GM21360 (cell line): ENCODE measurements around the gene PDE7B.

ENCODE experiments used
- ATAC-seq: cut with Tn5 transposase; IDR thresholded peaks from one replicate; pipeline ENCODE4 v1.9.1; 2021; ENCODE audit warnings: mild to moderate bottlenecking, moderate library complexity; ENCODE audit not compliant: unreplicated experiment

PDE7B gene

DNA sequence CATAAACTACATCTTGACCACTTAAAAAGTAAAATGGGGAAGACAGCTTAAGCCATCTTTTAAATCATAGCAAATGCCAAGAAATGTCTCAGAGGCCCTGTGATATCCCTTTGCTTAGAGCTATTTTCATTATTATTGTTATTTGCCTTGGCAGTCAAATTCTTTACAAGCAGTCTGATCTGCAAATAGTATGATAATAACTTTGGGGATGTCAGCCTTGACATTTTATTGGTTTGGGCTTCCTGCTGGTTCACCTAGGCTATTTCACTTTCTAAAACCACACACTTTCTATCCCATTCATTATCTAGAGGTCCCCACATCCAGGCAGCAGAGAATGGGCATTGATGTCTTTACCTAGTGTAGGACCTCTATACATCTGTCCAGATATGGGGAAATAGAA is 125.1 kb downstream of the PDE7B start:
- ATAC-seq, result no peak

DNA sequence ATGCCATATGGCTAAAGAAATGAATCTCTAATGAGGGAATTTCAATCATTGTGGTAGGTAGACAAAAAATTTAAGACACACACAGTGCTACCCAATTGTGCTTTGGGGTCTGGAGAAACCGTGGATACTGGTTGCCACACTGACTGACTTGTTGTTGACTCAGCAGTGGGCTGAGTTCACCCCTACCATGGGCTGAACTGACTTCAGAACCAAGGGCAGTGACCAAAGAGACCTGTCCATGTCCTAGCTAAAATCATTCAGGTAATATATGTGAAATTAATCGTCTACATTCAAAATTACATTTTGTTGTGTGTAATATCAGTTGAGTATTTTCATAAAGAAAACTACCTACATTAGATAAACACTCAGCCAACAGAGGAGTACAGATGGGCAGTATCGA is 131.6 kb downstream of the PDE7B start:
- no peak for ATAC-seq

DNA sequence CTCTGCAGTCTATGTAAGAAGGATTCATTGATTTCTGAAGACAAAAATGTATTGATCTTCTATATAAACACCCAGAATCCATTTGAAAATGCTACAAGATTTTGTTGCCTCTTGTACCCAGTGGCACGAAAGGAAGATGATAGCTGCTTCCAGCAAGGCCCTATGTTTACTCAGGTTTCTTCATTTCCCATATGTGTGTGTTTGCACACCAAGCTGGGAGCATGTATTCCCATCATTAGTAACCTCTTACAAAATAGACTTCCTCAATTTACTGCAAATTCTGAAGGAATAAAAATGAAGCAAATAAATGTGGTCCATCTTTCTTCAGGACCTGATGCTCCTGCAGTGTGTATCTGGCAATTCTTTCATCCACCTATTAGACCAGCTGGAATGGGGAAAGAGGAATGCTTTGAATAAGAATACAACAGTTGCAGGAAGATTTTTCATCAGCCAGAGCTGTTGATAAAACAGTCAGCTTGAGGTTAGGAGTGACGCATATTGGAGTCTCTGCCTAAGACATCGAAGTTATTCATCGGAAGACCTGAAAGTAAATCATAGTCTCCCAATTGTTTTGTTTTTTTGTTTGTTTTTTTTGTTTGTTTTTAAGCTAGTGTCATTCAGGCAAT is 132.3 kb downstream of the PDE7B start:
- no peak for ATAC-seq

DNA sequence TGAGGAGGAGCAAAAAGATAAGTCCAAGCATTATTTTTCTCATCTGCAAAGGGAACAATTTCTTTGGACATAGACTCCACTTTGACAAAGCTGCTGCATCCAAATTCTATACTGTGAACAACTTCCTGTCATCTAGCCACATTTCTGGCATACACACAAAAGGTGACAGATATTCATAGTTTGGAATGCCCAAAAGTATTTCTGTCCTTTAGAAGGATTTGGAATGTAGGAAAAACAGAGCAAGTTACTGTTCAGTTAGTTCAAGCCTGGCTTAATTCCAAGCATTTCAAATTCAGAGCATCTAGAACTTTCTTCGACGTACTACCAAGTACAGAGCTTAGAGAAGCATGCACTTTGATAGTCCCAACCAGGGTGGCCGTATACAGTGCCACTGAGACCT is 134.0 kb downstream of the PDE7B start:
- no peak for ATAC-seq

DNA sequence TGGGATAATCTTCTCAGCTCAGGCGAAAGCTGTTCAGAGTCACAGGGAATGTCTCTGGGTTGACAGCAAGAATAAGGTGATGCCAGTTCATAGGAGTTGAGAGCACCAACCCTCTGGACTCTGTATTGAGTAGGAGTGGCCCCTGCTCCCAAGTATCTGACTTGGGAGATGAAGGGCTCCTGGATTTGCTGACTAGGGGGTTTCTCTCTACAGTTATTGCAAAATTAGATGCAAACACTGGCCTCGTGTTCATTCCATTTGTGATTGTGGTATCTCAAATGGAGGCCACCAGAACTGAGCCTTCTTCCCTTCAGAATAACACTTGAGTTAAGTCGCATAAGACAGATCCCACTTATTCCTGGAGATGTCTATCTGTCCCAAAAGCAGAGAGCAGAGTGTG is 135.7 kb downstream of the PDE7B start:
- no peak for ATAC-seq

DNA sequence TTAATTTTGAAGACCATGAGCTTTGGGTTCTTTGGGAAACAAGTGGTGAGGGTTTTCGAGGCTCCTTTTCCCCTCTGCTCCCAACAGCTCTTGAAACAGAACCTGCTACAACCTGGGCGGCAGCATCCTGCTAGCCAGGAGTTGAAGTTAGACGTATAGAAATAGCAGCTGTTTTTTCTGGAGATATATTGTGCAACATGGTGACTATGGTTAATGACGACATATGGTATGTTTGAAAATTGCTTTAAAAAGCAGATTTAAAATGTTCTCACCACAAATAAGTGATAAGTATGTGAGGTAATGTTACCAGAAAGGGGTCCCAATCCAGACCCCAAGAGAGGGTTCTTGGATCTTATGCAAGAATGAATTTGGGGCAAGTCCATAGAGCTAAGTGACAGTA is 138.9 kb downstream of the PDE7B start:
- ATAC-seq, result no peak

DNA sequence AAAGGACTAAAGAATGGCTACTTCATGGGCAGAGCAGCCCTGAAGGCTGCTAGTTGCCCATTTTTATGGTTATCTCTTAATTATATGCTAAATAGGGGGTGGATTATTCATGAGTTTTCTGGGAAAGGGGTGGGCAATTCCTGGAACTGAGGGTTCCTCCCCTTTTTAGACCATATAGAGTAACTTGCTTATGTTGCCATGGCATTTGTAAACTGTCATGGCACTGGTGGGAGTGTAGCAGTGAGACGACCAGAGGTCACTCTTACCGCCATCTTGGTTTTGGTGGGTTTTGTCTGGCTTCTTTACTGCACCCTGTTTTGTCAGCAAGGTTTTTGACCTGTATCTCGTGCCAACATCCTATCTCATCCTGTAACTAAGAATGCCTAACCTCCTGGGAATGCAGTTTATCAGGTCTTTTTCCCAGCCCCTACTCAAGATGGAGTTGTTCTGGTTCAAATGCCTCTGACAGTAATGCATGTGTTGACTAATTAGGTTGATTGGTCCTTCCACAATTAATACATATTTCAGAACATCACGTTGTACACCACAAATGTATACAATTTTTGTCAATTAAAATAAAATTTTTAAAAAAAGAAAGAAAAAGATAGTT is 139.5 kb downstream of the PDE7B start:
- no peak for ATAC-seq

DNA sequence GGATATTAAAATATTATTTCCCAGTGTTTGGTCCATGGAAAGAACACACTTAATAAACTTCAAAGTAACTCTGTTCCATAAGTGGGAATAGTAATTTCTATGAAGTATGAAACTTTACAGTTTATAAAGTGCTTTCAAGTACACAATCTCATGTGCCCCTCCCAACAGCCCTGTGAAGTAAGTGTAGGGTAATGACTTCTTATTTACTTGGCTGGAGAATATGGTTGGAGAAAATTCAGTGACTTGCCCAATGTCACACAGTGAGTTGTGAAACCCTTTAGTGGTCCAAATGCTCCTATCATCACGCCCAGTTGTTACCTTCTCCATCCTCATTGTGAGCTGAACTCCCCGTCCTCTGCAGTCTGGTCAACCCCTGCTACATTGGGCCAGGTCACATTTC is 141.2 kb downstream of the PDE7B start:
- no peak for ATAC-seq

DNA sequence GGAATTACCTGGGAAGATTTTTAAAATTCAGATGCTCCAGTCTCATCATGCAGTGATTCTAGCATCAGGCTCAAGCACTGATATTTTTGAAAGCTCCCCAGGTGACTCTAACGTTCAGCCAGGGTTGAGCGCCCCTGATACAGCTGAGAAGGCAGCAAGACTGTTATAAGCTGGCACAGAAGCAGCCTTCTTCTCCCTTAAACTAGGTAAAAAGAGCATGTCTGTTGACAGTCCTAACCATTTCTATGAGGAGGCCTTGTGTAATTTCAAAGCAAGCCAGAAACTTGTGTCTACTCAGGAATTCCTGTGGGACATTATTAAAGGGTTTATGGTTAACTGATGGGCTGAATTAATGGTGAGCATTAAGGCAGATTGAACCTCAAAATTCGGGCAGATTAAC is 141.9 kb downstream of the PDE7B start:
- no peak for ATAC-seq

DNA sequence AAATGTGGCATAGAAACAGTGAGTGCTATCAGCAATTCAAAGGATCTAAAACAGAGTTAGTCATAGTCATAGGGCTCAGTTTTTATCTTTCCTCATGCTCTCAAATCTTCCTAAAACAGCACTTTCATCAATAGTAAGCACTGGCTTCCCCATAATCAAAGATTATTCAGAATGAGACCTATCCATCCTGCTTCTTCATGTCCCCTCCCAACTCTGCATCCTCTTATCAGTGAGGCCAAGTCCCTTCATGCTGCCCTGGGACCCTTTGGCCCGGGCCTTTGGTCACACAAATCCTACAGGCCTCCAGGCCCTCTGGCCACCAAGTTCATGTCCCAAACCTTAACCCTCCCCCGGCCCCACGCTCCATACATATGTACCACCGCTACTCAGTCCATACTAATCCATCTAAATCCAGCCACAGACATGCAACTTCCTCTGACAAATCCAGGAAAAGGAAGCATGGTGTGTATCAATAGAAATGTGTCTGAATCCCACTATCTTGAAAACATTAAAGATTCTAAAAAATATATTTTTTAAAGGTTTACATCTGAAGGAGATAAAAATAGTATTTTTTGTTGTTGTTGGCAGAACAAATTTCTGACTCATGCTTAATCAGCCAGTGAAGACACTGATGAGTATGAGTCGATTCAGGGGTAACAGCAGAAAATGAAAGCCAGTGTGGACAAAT is 143.5 kb downstream of the PDE7B start:
- no peak for ATAC-seq

DNA sequence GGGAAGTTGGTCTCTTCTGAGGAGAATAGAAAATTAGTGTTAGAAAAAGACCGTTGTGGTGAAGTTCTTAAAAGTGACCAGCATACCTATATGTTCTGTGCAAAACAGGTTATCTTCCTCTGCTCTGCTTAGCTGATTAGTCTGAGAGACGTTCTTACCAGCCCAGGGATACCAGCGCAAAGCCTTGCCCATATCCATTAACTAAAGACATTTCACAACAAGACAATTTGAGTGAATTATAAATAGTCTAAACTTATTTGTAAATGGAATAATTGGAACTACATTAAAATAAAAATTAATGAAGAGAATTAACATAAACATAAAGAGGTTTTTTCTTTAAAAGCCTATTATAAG is 144.0 kb downstream of the PDE7B start:
- ATAC-seq, result no peak

DNA sequence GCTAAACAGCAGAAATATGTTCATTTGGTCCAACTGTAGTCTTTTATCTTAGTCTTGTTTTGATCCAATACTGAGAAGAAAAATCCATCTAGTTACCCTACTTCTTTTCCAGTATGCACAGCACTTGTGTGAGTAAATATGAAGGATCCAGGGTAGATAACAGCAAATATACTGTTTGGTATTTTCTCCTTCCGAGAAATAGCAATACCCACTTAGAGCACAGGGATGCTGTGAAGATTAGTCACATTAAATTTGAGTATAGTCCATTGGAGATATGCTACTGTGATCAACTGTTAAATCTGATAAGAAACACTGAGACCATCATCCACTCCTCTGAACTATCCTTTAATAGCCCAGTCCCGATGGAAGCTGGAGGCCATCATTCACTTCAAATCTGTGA is 145.2 kb downstream of the PDE7B start:
- ATAC-seq, result no peak

DNA sequence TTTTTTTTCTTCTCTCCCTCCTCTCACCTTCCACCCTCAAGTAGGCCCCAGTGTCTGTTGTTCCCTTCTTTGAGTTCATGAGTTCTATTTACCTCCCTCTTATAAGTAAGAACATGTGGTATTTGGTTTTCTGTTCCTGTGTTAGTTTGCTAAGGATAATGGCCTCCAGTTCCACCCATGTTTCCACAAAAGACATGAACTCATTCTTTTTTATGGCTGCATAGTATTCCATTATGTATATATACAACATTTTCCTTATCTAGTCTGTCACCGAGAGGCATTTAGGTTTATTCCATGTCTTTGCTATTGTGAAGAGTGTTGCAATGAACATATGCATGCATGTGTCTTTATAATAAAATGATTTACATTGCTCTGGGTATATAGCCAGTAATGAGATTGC is 147.9 kb downstream of the PDE7B start:
- ATAC-seq, result no peak

DNA sequence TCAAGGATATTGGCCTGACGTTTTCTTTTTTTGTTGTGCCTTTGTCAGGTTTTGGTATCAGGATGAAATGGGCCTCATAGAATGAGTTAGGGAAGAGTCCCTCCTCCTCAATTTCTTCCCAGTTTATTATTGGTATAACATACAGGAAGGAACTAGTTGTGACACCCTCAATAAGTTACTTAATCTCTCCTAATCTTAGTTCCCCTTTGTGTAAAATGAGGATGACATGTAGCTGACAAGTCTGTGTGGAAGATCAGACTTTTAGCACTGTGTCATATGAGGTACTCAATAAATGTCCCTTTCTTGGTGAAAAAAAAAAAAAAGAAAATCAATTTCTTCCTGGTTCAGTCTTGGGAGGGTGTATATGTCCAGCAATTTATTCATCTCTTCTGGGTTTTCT is 155.8 kb downstream of the PDE7B start:
- no peak for ATAC-seq

DNA sequence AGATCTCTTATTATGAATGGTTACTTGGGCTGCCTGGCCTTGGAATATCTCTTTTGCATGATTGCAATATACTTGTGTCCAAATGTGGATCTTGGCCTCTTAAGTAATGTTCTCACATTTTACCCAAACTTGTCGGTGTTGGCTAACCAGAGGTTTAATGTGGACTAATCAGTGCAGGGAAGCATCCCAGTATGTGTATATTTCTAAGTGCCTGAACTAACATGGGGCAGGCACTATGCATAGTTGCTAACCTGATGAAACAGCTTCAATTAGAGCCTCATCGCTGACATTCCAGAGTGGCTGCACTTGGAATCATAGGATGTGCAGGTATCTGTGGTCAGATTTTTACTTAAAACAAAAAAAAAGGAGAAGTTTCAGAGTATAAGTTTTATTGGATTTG is 160.0 kb downstream of the PDE7B start:
- ATAC-seq, result no peak

DNA sequence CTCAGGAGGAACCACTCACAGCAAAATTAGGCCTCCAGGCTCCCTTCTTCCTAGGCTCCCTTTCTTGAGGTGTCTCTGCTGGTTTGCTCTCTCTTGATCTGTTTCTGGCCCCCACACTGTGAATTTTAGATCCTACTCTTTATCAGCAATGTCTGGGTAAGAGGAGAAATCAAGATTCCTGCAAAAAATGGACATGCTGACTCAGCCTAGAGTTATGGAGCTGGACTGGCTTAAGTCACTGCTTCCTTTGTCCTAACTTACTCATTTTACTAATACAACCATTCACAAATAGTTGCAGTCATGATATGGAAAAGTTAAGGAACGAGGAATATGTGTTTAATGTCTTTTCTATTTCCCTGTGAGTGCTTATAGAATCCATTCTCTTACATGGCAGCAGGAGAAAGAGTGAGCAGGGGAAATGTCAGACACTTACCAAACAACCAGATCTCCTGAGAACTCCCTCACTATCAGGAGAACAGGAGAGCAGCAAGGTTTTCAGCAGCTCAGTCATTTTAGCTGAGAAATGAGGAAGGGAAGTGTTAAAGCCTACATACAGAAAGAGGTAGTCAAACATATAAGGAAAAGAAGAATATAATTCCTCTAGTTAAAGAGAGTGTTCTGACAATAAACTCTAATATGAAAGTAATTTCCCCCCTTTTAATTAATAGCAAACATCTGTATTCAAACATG is 160.8 kb downstream of the PDE7B start:
- no peak for ATAC-seq

DNA sequence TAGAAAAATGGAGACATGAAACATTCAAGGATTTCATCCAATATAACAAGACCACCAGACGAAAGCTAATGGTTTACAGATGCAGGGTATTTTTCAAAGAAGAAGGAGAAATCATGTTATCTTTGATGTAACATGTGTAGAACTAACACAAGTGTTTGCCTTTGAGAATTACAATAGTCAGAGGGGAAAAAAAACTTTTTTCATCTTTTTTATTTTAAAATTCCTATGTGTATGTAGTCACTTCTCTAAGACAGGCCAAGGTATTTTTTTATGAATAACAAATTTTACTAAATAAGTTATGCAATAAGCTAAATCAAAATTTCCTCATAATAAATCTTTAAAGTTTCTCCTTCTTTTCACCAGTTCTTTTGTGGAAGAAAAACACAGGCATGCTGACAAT is 161.4 kb downstream of the PDE7B start:
- no peak for ATAC-seq

DNA sequence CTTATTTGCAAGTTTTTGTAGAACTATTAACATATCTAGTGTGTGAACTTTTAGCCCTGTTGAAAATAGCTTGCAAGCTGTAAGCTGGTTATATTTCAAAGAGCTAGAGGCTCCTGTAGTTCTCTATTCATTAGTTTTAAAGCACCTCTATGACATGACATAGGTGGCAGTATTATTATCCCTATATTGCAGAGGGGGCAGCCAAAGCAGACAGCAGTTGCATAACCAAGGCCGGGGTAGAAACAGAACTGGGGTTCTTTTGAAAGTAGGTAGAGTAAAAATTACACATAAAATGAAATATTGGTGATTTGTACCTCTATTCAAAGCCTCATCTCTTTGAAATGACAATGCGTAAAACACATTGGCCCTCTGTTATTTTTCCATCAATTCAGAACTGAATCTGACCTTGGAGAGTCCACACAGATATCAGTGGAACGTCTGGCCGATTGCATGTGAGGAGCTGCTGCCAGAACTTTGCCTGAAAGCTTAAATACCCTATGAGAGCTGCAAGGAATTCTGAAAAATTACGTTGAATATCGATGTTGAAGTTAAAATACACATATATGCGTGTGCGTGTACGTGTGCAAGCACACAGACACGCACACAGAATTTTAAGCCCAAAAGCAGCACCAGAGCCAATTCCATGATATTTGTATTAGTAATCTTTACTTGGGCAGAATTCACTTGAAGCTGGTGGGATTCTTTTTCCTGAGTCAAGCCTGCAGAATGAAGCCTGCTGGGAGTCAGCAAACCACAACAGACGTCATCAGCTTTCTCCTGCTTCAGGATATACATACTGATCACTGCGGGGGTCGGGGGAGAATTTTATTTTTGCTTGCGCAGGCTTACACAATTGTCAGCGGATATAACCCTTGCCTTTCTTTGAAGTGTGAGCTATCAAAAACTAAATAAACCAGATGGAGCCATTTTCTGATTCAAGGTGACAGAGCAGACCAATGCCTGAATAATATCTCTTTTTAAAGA is 163.2 kb downstream of the PDE7B start:
- ATAC-seq, result no peak

DNA sequence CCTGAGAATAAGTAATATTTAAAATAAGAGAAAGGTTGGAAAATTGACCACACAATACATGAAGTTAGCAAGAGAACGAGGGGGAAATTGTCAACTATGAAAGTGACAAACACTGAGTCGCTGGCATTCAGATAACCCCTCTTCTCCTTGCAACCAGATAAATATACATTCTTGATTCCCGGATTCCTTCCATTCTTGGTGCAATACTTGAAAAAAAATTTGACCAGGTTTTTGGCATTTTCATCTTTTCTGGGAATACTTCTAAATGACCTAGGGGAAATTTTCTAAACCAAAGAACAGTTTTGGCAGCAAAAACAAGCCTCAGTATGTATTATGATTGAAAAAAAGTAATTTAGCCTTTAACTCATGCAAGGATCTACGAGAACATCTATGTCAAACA is 164.0 kb downstream of the PDE7B start:
- ATAC-seq, result no peak

DNA sequence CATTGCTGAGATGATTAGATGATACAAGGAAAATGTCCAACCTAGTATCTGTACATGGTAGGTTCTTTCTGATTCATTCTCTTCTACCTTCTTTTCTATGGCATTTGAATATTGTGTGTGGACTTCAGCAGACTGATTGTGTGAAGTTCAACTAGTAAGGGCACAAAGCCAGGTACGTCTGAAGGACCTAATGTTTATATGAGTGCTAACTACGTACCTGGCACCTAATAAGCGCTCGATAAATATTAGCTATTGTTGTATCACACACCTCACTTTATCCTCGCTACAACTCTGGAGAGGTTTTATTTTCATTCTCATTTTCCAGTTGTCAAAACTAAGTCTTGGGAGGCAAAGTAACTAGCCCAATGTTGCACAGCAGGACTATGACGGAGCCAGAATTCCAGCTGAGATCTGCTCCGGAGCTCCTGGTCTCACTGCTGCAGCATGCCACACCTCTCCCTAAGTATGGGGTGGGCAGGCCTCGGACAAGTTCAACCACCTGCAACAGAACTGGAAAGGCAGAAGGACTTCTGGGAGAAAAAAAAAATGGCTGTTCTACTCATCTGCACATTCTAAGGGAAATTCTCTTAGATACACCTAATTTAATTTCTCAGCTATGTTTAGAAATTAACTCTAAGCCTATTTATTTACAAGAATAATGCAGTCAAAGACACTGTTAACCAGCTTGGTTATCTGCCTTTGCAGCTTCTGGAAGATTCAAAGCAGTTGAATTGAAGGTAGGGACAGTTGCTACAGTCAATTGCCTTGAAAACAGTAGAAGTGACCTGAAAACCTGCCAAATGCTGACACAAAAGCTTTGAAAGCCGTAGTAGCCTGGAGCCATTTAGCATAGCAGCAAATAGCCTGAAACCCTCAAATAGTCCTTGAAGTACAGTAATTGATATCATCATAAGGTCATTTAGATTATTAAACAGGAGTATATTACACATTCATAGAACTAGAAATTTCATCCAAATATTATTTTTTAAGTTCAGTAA is 165.0 kb downstream of the PDE7B start:
- no peak for ATAC-seq
